ENCODE data around the gene NUDT5.

GRCh38 chr10:12191715-12192114, 4.0 kb downstream of the NUDT5 start:
- TF ChIP-seq EZH2 (IDR thresholded peaks at IDR 0.05; ENCODE audit: insufficient read depth, poor library complexity, severe bottlenecking) (no peak), EZH2phosphoT487 (IDR thresholded peaks at IDR 0.05; ENCODE audit: insufficient read depth, low read depth) (no peak)

Data from GM23248 (cell line).